ENCODE measurements around the gene OR6J1.

The OR6J1 gene

GRCh38 chr14:22656945-22657731 lies 13.0 kb upstream of the OR6J1 start:
- no peak for TF ChIP-seq EZH2phosphoT487 (IDR thresholded peaks at IDR 0.05; ENCODE audit: borderline replicate concordance, low read length)
- TF ChIP-seq CTCF (IDR thresholded peaks at IDR 0.05; ENCODE audit: low read depth, low read length, poor library complexity, severe bottlenecking): no peak
- no peaks in the 10 kb centered on the region for H4K20me1 ChIP-seq (ENCODE audit: control insufficient read depth, insufficient read depth, low read depth, low read length)
- H3K79me2 ChIP-seq (ENCODE audit: control insufficient read depth, low read length): no peaks in the 10 kb centered on the region
- H3K4me1 ChIP-seq (ENCODE audit: control insufficient read depth, low read length): no peaks in the 10 kb centered on the region
- H3F3A ChIP-seq (ENCODE audit: control insufficient read depth, insufficient read depth): no peaks in the 10 kb centered on the region
- H3K9me2 ChIP-seq (replicated peaks; ENCODE audit: control insufficient read depth, low read length): no peaks in the 10 kb centered on the region
- no peaks in the 10 kb centered on the region for H3K36me3 ChIP-seq (ENCODE audit: control insufficient read depth, low read length)
- no peak overlapping the region for H3K27ac ChIP-seq (ENCODE audit: low read depth, low read length)
- H3K4me2 ChIP-seq (ENCODE audit: low read length): no peak overlapping the region
- no peaks in the 10 kb centered on the region for H3K9me3 ChIP-seq (ENCODE audit: control insufficient read depth, insufficient read depth, low read length)
- H3K27me3 ChIP-seq (ENCODE audit: control insufficient read depth, low read length): no peaks in the 10 kb centered on the region
- no peak overlapping the region for H3K4me3 ChIP-seq (ENCODE audit: low read length)

DNA sequence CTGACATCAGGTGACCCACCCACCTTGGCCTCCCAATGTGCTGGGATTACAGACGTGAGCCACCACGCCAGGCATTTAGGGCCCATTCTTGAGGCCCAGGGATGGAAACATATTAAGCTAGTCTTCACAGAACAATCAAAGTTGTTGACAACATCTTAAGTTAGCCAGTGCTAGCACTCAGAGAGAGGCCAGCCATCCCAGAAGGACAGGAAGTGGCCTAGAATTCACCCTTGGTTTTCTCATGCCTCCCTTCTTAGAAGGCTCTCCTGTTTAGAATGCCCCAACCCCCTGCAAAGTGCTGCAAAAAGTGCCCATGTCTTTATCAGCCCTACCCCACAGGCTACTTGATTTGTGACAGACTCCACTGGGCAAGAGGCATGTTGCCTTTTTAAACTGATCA lies 12.1 kb upstream of the OR6J1 start:
- no peaks in the 10 kb centered on the region for H3K9me3 ChIP-seq (ENCODE audit: control insufficient read depth, insufficient read depth, low read length)
- H3K27ac ChIP-seq (ENCODE audit: low read depth, low read length): no peak overlapping the region
- TF ChIP-seq CTCF (IDR thresholded peaks at IDR 0.05; ENCODE audit: low read depth, low read length, poor library complexity, severe bottlenecking): no peak
- TF ChIP-seq EZH2phosphoT487 (IDR thresholded peaks at IDR 0.05; ENCODE audit: borderline replicate concordance, low read length): no peak
- H3K4me2 ChIP-seq (ENCODE audit: low read length): no peak overlapping the region
- no peaks in the 10 kb centered on the region for H3F3A ChIP-seq (ENCODE audit: control insufficient read depth, insufficient read depth)
- no peaks in the 10 kb centered on the region for H3K79me2 ChIP-seq (ENCODE audit: control insufficient read depth, low read length)
- H3K4me3 ChIP-seq (ENCODE audit: low read length): no peak overlapping the region
- no peaks in the 10 kb centered on the region for H3K27me3 ChIP-seq (ENCODE audit: control insufficient read depth, low read length)
- H4K20me1 ChIP-seq (ENCODE audit: control insufficient read depth, insufficient read depth, low read depth, low read length): no peaks in the 10 kb centered on the region
- H3K4me1 ChIP-seq (ENCODE audit: control insufficient read depth, low read length): no peaks in the 10 kb centered on the region
- no peaks in the 10 kb centered on the region for H3K9me2 ChIP-seq (replicated peaks; ENCODE audit: control insufficient read depth, low read length)
- H3K36me3 ChIP-seq (ENCODE audit: control insufficient read depth, low read length): no peaks in the 10 kb centered on the region

DNA sequence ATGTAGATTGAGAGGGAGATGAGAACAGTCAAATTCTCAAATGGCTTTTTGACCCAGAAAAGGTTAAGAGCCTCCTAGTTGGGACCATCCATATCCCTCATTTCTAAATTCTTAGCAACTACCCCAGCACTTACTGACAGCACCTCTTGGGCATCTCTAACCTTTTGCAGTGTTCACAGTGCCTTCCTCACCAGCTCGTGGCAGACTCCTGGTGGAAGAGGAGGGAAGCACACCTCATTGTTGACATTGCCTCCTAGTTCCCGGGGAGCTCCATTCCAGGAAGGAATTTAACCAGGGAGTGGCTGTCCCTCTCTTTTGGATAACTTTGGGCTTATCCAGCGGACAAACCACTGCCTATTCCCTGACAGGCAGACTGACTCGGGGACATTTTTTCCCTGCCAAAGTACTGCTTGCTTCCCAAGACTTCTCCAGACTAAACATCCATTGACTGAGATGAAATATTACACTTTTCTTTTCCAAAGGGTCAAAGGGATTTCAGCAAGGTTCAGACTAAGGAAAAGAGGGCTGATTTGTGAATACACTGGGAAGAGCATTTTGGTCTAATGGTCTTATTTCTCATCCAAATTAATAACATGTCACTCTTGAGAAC lies 9.0 kb upstream of the OR6J1 start:
- no peaks in the 10 kb centered on the region for H3F3A ChIP-seq (ENCODE audit: control insufficient read depth, insufficient read depth)
- no peaks in the 10 kb centered on the region for H3K9me2 ChIP-seq (replicated peaks; ENCODE audit: control insufficient read depth, low read length)
- no peak for TF ChIP-seq EZH2phosphoT487 (IDR thresholded peaks at IDR 0.05; ENCODE audit: borderline replicate concordance, low read length)
- peak; percentile 73 for TF ChIP-seq CTCF (IDR thresholded peaks at IDR 0.05; ENCODE audit: low read depth, low read length, poor library complexity, severe bottlenecking)
- no peak overlapping the region for H3K4me2 ChIP-seq (ENCODE audit: low read length)
- no peak overlapping the region for H3K27ac ChIP-seq (ENCODE audit: low read depth, low read length)
- H3K4me3 ChIP-seq (ENCODE audit: low read length): no peak overlapping the region
- no peaks in the 10 kb centered on the region for H3K79me2 ChIP-seq (ENCODE audit: control insufficient read depth, low read length)
- H3K36me3 ChIP-seq (ENCODE audit: control insufficient read depth, low read length): no peaks in the 10 kb centered on the region
- no peaks in the 10 kb centered on the region for H3K4me1 ChIP-seq (ENCODE audit: control insufficient read depth, low read length)
- no peaks in the 10 kb centered on the region for H4K20me1 ChIP-seq (ENCODE audit: control insufficient read depth, insufficient read depth, low read depth, low read length)
- no peaks in the 10 kb centered on the region for H3K9me3 ChIP-seq (ENCODE audit: control insufficient read depth, insufficient read depth, low read length)
- H3K27me3 ChIP-seq (ENCODE audit: control insufficient read depth, low read length): no peaks in the 10 kb centered on the region

Measured in DOHH2 (cell line).